ENCODE results near the gene KY. TPM values are rescaled to one million over a fixed set of nuclear protein-coding genes. Genes with fewer than 3 reads are reported as not detected.

Gene KY
- polyA plus RNA-seq, 2 of the 4 experiments (the other 2 are of a cell fraction): 0.04 to 0.05 TPM

DNA sequence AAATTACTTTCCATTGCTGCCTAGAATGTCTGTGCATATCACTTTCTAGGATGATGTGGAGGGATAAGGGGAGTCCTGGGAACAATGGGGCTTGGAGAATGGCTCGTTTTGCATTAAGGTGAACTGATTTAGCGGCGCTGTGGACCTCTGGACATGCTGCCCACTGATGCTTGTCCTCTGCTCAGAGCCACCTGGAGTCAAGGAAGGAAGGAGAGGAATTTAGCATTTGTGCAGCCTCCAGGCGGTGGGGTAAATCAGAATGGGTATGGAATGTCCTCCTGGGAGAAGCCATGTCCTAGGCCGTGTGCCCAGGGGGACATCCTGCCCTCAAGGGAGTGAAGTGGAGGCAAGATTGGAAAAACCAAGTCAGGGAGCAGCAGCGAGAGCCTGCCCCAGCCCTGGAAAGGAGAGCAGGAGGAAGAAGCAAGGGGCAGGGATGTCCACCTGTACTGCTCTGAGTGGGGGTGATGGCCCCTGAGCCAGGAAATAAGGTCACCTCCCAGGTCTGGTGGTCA, 37.8 kb downstream of the KY start:
- Histone ChIP-seq H3K9me3 (no peaks in the 10 kb centered on the region), H3K4me1 (no peaks in the 10 kb centered on the region), H3K27ac (no peak overlapping the region), H3K4me2 (no peak overlapping the region), H3K4me3 (no peak overlapping the region)
- no peak for DNase-seq (ENCODE audit: low read depth in 1 of 2, low spot score in 1 of 2)
- FAIRE-seq: no peak
- ChIA-PET CTCF (no interaction called here), POLR2A (no interaction called here)
- 31% methylated on average over 6 of the region's 6 CpGs for WGBS (ENCODE audit: missing lambda C conversion rate)
- TF ChIP-seq CEBPB (IDR thresholded peaks at IDR 0.05): no peak
- ATAC-seq: no peak

DNA sequence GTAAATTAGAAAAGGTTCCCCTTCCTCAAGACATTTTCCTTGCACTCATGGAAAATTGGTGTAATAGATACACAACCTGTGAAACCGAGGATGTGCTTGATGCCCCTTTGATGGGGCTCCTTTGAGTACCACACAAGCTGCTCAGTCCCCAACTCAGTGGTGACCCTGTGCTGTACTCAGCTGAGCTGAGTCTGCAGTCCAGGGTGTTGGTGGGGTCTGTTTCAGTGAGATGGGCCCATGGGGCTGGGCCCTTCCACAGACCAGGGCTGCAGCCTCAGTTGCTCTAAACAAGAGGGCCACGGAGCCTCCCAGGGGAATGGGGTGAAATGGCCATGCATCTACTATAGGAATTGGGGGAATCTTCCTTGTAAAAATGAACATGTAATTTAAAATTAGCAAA, 39.3 kb downstream of the KY start:
- no peak for FAIRE-seq
- POLR2A ChIA-PET: interaction anchor here (0.6 kb wide), 1 partner anchor 1431 kb away, joined by 3 read pairs; no protein-coding TSS in a partner anchor

DNA sequence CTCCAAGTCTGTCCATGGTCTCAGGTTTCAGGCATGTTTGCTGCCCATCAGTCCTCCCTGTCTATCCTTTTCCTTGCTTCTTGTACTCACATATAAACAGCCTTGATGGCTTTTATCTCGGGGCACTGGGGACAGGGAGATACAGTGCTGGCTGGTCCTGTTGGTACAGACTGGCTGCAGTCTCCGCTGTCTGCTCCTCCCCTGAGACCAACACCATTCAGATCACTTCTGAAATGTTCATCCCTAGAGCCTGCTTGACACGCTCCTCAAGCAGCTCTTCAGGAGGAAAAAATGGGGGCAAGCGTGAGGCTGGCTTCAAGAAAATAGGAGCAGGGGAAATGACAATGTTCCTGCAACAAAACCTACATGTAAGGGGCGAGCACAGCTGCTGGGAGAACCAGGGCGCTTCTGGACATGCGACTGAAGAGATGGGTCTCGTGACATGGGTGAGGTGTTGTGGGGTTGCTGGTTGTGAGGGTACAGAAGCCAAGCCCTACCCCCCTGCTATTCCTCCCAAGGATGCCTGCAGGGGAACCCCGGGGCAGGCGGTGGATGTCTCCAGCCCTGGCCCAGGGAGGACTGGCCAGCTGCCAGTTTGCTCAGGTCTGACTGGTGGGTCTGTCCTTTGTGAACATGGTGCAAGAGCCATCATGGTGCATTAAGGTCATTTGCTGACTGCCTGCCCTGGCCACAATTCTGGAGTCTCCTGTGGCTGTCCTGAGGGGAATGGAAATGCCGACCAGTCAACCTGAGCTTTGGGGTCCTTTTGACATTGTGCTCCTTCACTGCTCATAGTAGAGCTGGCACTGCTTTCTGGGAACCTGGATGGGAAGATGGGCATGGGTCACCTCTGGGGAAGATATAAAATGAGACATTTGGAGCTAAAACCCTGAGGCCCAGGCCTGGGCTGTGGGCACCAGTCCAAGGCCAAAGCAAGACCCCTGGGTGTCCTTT, 40.1 kb downstream of the KY start:
- no peak for ATAC-seq
- CTCF ChIA-PET: interaction anchor here (2.0 kb wide), 1 partner anchor 10 kb away, joined by 4 read pairs; no protein-coding TSS in a partner anchor

More for the DNA sequence above, 39.3 kb downstream of the KY start:
- ATAC-seq (no peak), DNase-seq (ENCODE audit: low read depth in 1 of 2, low spot score in 1 of 2) (no peak)
- CTCF ChIA-PET: interaction anchor here (2.0 kb wide), 1 partner anchor 11 kb away, joined by 4 read pairs; no protein-coding TSS in a partner anchor
- Histone ChIP-seq H3K27ac (no peak overlapping the region), H3K4me3 (no peak overlapping the region), H3K4me2 (no peak overlapping the region), H3K4me1 (no peaks in the 10 kb centered on the region), H3K9me3 (no peaks in the 10 kb centered on the region)
- TF ChIP-seq MYC (IDR thresholded peaks at IDR 0.05; ENCODE audit: borderline replicate concordance, low read length) (no peak), ESRRA (IDR thresholded peaks at IDR 0.05; ENCODE audit: borderline replicate concordance, low read length) (no peak), EP300 (IDR thresholded peaks at IDR 0.05) (no peak), PHF8 (IDR thresholded peaks at IDR 0.05; ENCODE audit: borderline replicate concordance, low read depth) (no peak)
- 8% methylated on average over 2 of the region's 2 CpGs for WGBS (ENCODE audit: missing lambda C conversion rate)

DNA sequence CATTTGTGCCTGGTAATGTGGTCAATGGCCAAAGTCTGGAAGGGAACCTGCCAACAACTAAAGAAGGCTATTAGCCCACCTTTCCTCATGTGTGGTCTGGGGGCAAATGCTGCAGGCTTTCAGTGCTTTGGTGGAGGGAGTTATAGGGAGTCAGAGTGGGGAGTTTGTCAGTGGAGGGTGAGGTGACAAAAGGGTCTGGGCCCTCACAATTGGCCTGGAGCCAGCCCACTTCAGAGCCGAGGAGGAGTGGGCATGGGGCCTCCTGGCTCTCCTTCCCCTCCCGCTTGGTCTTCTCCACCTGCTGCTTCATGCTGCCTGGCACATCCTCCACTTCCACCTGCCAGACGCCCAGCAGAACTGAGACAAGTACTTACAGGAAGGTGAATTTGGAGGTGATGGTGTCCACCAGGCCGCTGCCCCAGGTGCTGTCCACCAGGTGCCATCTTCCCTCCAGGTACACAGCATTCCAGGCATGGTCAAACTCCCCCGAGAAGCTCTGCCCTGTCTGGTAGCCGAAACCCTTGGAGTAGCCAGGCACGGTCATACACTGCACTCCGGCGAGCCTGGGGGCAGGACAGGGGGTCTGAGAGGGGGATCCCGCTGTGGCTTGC, 40.9 kb downstream of the KY start:
- ChIA-PET POLR2A (no interaction called here), CTCF (interaction anchor here (2.0 kb wide), 1 partner anchor 9 kb away, joined by 4 read pairs; no protein-coding TSS in a partner anchor)
- FAIRE-seq (no peak), ATAC-seq (no peak), DNase-seq (ENCODE audit: low read depth in 1 of 2, low spot score in 1 of 2) (no peak)
- Histone ChIP-seq H3K27ac (no peak overlapping the region), H3K4me2 (no peak overlapping the region), H3K4me1 (no peaks in the 10 kb centered on the region), H3K9me3 (no peaks in the 10 kb centered on the region), H3K4me3 (no peak overlapping the region)
- 33% methylated on average over 4 of the region's 10 CpGs for WGBS (ENCODE audit: missing lambda C conversion rate)
- TF ChIP-seq KDM5A (IDR thresholded peaks at IDR 0.05) (no peak), TP53 (CRISPR knock-in tag; IDR thresholded peaks at IDR 0.05) (no peak), BHLHE40 (IDR thresholded peaks at IDR 0.05; ENCODE audit: low read depth, low read length) (no peak), HEYL (CRISPR knock-in tag; IDR thresholded peaks at IDR 0.05) (no peak), CEBPB (IDR thresholded peaks at IDR 0.05) (no peak), EP300 (IDR thresholded peaks at IDR 0.05) (no peak), EHMT2 (IDR thresholded peaks at IDR 0.05; ENCODE audit: low read depth) (no peak), JUNB (IDR thresholded peaks at IDR 0.05) (no peak), CBX2 (IDR thresholded peaks at IDR 0.05; ENCODE audit: borderline replicate concordance, low read depth) (no peak), SMC3 (IDR thresholded peaks at IDR 0.05) (no peak), HOXB13 (CRISPR knock-in tag; IDR thresholded peaks at IDR 0.05; ENCODE audit: low read depth) (no peak), GATA3 (IDR thresholded peaks at IDR 0.05; ENCODE audit: borderline replicate concordance) (no peak)
- TF ChIP-seq, protein P1, sequence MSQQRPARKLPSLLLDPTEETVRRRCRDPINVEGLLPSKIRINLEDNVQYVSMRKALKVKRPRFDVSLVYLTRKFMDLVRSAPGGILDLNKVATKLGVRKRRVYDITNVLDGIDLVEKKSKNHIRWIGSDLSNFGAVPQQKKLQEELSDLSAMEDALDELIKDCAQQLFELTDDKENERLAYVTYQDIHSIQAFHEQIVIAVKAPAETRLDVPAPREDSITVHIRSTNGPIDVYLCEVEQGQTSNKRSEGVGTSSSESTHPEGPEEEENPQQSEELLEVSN (IDR thresholded peaks at IDR 0.05; ENCODE audit: borderline replicate concordance, low read depth): no peak
- TF ChIP-seq, protein P2, sequence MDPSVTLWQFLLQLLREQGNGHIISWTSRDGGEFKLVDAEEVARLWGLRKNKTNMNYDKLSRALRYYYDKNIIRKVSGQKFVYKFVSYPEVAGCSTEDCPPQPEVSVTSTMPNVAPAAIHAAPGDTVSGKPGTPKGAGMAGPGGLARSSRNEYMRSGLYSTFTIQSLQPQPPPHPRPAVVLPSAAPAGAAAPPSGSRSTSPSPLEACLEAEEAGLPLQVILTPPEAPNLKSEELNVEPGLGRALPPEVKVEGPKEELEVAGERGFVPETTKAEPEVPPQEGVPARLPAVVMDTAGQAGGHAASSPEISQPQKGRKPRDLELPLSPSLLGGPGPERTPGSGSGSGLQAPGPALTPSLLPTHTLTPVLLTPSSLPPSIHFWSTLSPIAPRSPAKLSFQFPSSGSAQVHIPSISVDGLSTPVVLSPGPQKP (IDR thresholded peaks at IDR 0.05; ENCODE audit: low read depth, low read length): no peak

More for the DNA sequence above, 40.1 kb downstream of the KY start:
- Histone ChIP-seq H3K27ac (no peak overlapping the region), H3K4me3 (no peak overlapping the region), H3K4me2 (no peak overlapping the region), H3K9me3 (no peaks in the 10 kb centered on the region), H3K4me1 (no peaks in the 10 kb centered on the region)
- FAIRE-seq (no peak), DNase-seq (ENCODE audit: low read depth in 1 of 2, low spot score in 1 of 2) (no peak)
- WGBS (ENCODE audit: missing lambda C conversion rate): 52% methylated on average over 9 of the region's 11 CpGs
- POLR2A ChIA-PET: no interaction called here
- TF ChIP-seq, protein P3, sequence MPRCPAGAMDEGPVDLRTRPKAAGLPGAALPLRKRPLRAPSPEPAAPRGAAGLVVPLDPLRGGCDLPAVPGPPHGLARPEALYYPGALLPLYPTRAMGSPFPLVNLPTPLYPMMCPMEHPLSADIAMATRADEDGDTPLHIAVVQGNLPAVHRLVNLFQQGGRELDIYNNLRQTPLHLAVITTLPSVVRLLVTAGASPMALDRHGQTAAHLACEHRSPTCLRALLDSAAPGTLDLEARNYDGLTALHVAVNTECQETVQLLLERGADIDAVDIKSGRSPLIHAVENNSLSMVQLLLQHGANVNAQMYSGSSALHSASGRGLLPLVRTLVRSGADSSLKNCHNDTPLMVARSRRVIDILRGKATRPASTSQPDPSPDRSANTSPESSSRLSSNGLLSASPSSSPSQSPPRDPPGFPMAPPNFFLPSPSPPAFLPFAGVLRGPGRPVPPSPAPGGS (IDR thresholded peaks at IDR 0.05): no peak
- TF ChIP-seq CBX2 (IDR thresholded peaks at IDR 0.05; ENCODE audit: borderline replicate concordance, low read depth): no peak
- TF ChIP-seq SMC3 (IDR thresholded peaks at IDR 0.05): no peak
- TF ChIP-seq RNF2 (IDR thresholded peaks at IDR 0.05; ENCODE audit: borderline replicate concordance, low read depth): no peak
- TF ChIP-seq SREBF2 (IDR thresholded peaks at IDR 0.05): no peak
- no peak for TF ChIP-seq RAD21 (conservative IDR thresholded peaks at IDR 0.05 in 1 of 2, IDR thresholded peaks at IDR 0.05 in 1 of 2)
- TF ChIP-seq HOXB5 (CRISPR knock-in tag; IDR thresholded peaks at IDR 0.05): no peak
- no peak for TF ChIP-seq ZFP36 (IDR thresholded peaks at IDR 0.05; ENCODE audit: borderline replicate concordance, partially characterized antibody)
- no peak for TF ChIP-seq TP53 (CRISPR knock-in tag; IDR thresholded peaks at IDR 0.05)
- no peak for TF ChIP-seq ZC3H11A (IDR thresholded peaks at IDR 0.05)
- no peak for TF ChIP-seq RCOR1 (IDR thresholded peaks at IDR 0.05; ENCODE audit: low read depth, low read length)
- TF ChIP-seq, protein P4, sequence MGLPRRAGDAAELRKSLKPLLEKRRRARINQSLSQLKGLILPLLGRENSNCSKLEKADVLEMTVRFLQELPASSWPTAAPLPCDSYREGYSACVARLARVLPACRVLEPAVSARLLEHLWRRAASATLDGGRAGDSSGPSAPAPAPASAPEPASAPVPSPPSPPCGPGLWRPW (IDR thresholded peaks at IDR 0.05): no peak
- TF ChIP-seq, protein P1 (IDR thresholded peaks at IDR 0.05; ENCODE audit: borderline replicate concordance, low read depth): no peak
- no peak for TF ChIP-seq CBX8 (IDR thresholded peaks at IDR 0.05)
